Retinal pigment epithelial cell (primary cell): Measurements from ENCODE around the gene BFAR.

Experiments
- DNase-seq: peaks from one replicate; pipeline ENCODE4 v3.0.0-alpha.2; 2010; ENCODE audit warnings: low read depth
- H3K4me3 ChIP-seq: 2 replicates; pipeline ENCODE4 v1.5.1; 2011; ENCODE audit warnings: mild to moderate bottlenecking, low read length, control low read depth, moderate library complexity
- CTCF ChIP-seq: conservative IDR thresholded peaks from 2 replicates; pipeline ENCODE4 v1.5.1; 2011; ENCODE audit warnings: low read depth, low read length, control low read depth, inconsistent platforms

The BFAR gene

GRCh38 chr16:14608111-14608566 lies 24.6 kb upstream of the BFAR start:
- DNase-seq = no peak
- TF ChIP-seq CTCF = no peak

GRCh38 chr16:14608604-14609003 lies 24.1 kb upstream of the BFAR start:
- no peak for TF ChIP-seq CTCF
- H3K4me3 ChIP-seq = no peak overlapping the region
- DNase-seq = no peak

More at GRCh38 chr16:14608111-14608566, 24.6 kb upstream of the BFAR start:
- no peak overlapping the region for H3K4me3 ChIP-seq

- DNase-seq = no peak
- no peak for TF ChIP-seq CTCF
- H3K4me3 ChIP-seq = no peak overlapping the region
These were observed 23.0 kb upstream of the BFAR start for GRCh38 chr16:14609716-14610115.

GRCh38 chr16:14611660-14612059 lies 21.1 kb upstream of the BFAR start:
- H3K4me3 ChIP-seq = no peak overlapping the region
- no peak for TF ChIP-seq CTCF
- no peak for DNase-seq

- no peak overlapping the region for H3K4me3 ChIP-seq
- TF ChIP-seq CTCF = no peak
- DNase-seq = no peak
These were observed 18.8 kb upstream of the BFAR start for GRCh38 chr16:14613991-14614390.

GRCh38 chr16:14616280-14616679 lies 16.5 kb upstream of the BFAR start:
- no peak overlapping the region for H3K4me3 ChIP-seq
- DNase-seq = no peak
- no peak for TF ChIP-seq CTCF

GRCh38 chr16:14618566-14618965 lies 14.2 kb upstream of the BFAR start:
- no peak for DNase-seq
- H3K4me3 ChIP-seq = no peak overlapping the region
- TF ChIP-seq CTCF = no peak
